HCT116 (cell line): Measurements from ENCODE around the gene IL1RAPL1. TPM values are rescaled to one million over a fixed set of nuclear protein-coding genes. Genes with fewer than 3 reads are reported as not detected.

Source experiments
- ATAC-seq: fragments of 200-7000 bp; cut with Tn5 transposase; 2 replicates; pipeline ENCODE4 v1.9.1; 2020; ENCODE audit warnings: mild to moderate bottlenecking, moderate library complexity
- BruUV-seq: library from RNA; stranded (reverse); fragments of 400-500 nt; replicated peaks from 2 replicates; lab custom pipeline; 2021; lab: Mats Ljungman, UMichigan
- CTCF ChIA-PET: fragments of 300-600 bp; sonication (Branson Sonifier 250); formaldehyde crosslinking; loops from one replicate; lab custom pipeline; 2021; ENCODE audit warnings: antibody characterized with exemption; lab: Charles Lee
- POLR2A ChIA-PET: fragments of 300-600, 350-600 bp; sonication (Branson Sonifier 250); formaldehyde crosslinking; loops from one replicate; lab custom pipeline; 2021; ENCODE audit warnings: antibody characterized with exemption; lab: Charles Lee
- RAD21 ChIA-PET, 2 experiments: fragments of 300-600 bp; sonication (Branson Sonifier 250); formaldehyde crosslinking; loops; one replicate each; lab custom pipeline; 2023; ENCODE audit warnings: low total read pairs in 2 of 2; ENCODE audit not compliant: uncharacterized antibody in 2 of 2, unreplicated experiment in 2 of 2, low non-redundant PET in 1 of 2; lab: Charles Lee
- DNase-seq: peaks from one replicate; pipeline ENCODE4 v3.0.0-alpha.2; 2010; ENCODE audit warnings: low read depth, low spot score
- H2AFZ ChIP-seq: fragments of 200-600 bp; shearing (Covaris generic), sonication (generic); 2 replicates; pipeline ENCODE4 v1.6.1; 2017; ENCODE audit warnings: low read depth, mixed run types, mixed read lengths, antibody characterized with exemption, low read length; ENCODE audit not compliant: poor library complexity, severe bottlenecking
- H3K27ac ChIP-seq: 2 replicates; pipeline ENCODE4 v1.5.1; 2012; ENCODE audit warnings: low read depth, low read length
- H3K27me3 ChIP-seq: fragments of 200-600 bp; sonication (generic); 2 replicates; pipeline ENCODE4 v1.6.1; 2016; ENCODE audit warnings: mixed run types, low read length, mixed read lengths; ENCODE audit not compliant: insufficient read depth
- H3K36me3 ChIP-seq, 2 experiments: fragments of 200-500 bp in 1 of 2; fragments of 200-600 bp in 1 of 2; sonication (Bioruptor generic) in 1 of 2; sonication (generic) in 1 of 2; 2 replicates each; pipeline versions ENCODE4 v1.5.1 to v1.6.1; 2014 to 2016; ENCODE audit warnings: low read length in 2 of 2, inconsistent platforms in 1 of 2, mixed read lengths in 1 of 2, mixed run types in 1 of 2; ENCODE audit not compliant: insufficient read depth in 2 of 2, control insufficient read depth in 1 of 2
- H3K4me1 ChIP-seq, 2 experiments: fragments of 200-600 bp in 1 of 2; sonication (generic) in 1 of 2; 2 replicates each; pipeline versions ENCODE4 v1.5.1 to v1.6.1; 2012 to 2017; ENCODE audit warnings: low read length in 2 of 2, inconsistent platforms in 1 of 2, mild to moderate bottlenecking in 1 of 2, mixed read lengths in 1 of 2, mixed run types in 1 of 2, moderate library complexity in 1 of 2; ENCODE audit not compliant: insufficient read depth in 2 of 2, control insufficient read depth in 1 of 2
- H3K4me2 ChIP-seq: fragments of 200-600 bp; sonication (generic); 2 replicates; pipeline ENCODE4 v1.6.1; 2017; ENCODE audit warnings: mixed run types, low read length, mixed read lengths
- H3K4me3 ChIP-seq, 2 experiments: fragments of 200-600 bp in 1 of 2; sonication (generic) in 1 of 2; replicated peaks in 1 of 2; 2 replicates each; pipeline ENCODE4 v1.5.1; 2011 to 2016; ENCODE audit warnings: low read length in 2 of 2, control low read depth in 1 of 2, low read depth in 1 of 2, mild to moderate bottlenecking in 1 of 2, mixed read lengths in 1 of 2, mixed run types in 1 of 2
- H3K79me2 ChIP-seq: fragments of 200-600 bp; sonication (generic); 2 replicates; pipeline ENCODE4 v1.6.1; 2017; ENCODE audit warnings: mild to moderate bottlenecking, mixed run types, low read length, moderate library complexity, mixed read lengths; ENCODE audit not compliant: insufficient read depth
- H3K9ac ChIP-seq: fragments of 200-600 bp; sonication (generic); 2 replicates; pipeline ENCODE4 v1.6.1; 2016; ENCODE audit warnings: low read length, mixed read lengths
- H3K9me2 ChIP-seq: fragments of 200-600 bp; sonication (generic), shearing (Covaris generic); 2 replicates; pipeline ENCODE4 v1.6.1; 2017; ENCODE audit warnings: mixed run types, mild to moderate bottlenecking, moderate library complexity; ENCODE audit not compliant: insufficient read depth
- H3K9me3 ChIP-seq, 2 experiments: fragments of 200-500 bp in 1 of 2; fragments of 200-600 bp in 1 of 2; sonication (Bioruptor generic) in 1 of 2; sonication (generic) in 1 of 2; 2 replicates each; pipeline ENCODE4 v1.6.1; 2014 to 2017; ENCODE audit warnings: low read length in 2 of 2, mixed read lengths in 2 of 2, inconsistent platforms in 1 of 2, low read depth in 1 of 2, mild to moderate bottlenecking in 1 of 2, mixed run types in 1 of 2, moderate library complexity in 1 of 2; ENCODE audit not compliant: control insufficient read depth in 1 of 2, insufficient read depth in 1 of 2
- H4K20me1 ChIP-seq: fragments of 200-600 bp; sonication (generic), shearing (Covaris generic); 2 replicates; pipeline ENCODE4 v1.6.1; 2017; ENCODE audit warnings: mixed run types, mild to moderate bottlenecking, moderate library complexity; ENCODE audit not compliant: insufficient read depth
- CEBPB ChIP-seq: IDR thresholded peaks from 2 replicates; pipeline ENCODE4 v1.6.1; 2012; ENCODE audit warnings: low read depth
- CTCF ChIP-seq, 3 experiments: fragments of 200-600 bp in 1 of 3; sonication (generic) in 1 of 3; IDR thresholded peaks in 2 of 3; conservative IDR thresholded peaks in 1 of 3; 2 replicates each; pipeline ENCODE4 v1.5.1; 2012 to 2017; ENCODE audit warnings: low read depth in 2 of 3, low read length in 2 of 3, antibody characterized with exemption in 1 of 3, borderline replicate concordance in 1 of 3, control low read depth in 1 of 3, mild to moderate bottlenecking in 1 of 3, mixed read lengths in 1 of 3, mixed run types in 1 of 3, moderate library complexity in 1 of 3; ENCODE audit not compliant: insufficient read depth in 1 of 3
- EGR1 ChIP-seq: IDR thresholded peaks from 2 replicates; pipeline ENCODE4 v1.6.1; 2012; ENCODE audit warnings: low read depth
- EZH2 ChIP-seq: fragments of 200-600 bp; sonication (generic); IDR thresholded peaks from 2 replicates; pipeline ENCODE4 v1.6.1; 2017; ENCODE audit warnings: antibody characterized with exemption, mixed run types
- REST ChIP-seq: IDR thresholded peaks from 2 replicates; pipeline ENCODE4 v1.6.1; 2012; ENCODE audit warnings: low read depth
- SIN3A ChIP-seq: IDR thresholded peaks from 2 replicates; pipeline ENCODE4 v1.6.1; 2012; ENCODE audit warnings: low read depth
- SP1 ChIP-seq: IDR thresholded peaks from 2 replicates; pipeline ENCODE4 v1.6.1; 2012; ENCODE audit warnings: low read depth
- TCF7L2 ChIP-seq: IDR thresholded peaks from 2 replicates; pipeline ENCODE4 v1.7.0; 2011; ENCODE audit warnings: borderline replicate concordance, inconsistent platforms; ENCODE audit not compliant: insufficient read depth, insufficient read length; ENCODE audit errors: extremely low read depth
- YY1 ChIP-seq: IDR thresholded peaks from 2 replicates; pipeline ENCODE4 v1.6.1; 2011; ENCODE audit warnings: low read length, low read depth, moderate library complexity, mild to moderate bottlenecking; ENCODE audit not compliant: insufficient replicate concordance; ENCODE audit errors: extremely low read depth
- intact Hi-C: fragments of 100-400 bp; cut with micrococcal nuclease; formaldehyde crosslinking; loops from 2 replicates; pipeline ENCODE4 v1.10.0; 2022
- total RNA-seq: library from RNA; stranded (reverse); gene quantifications from one replicate; pipeline ENCODE4 v1.2.1, GENCODE V29; 2021; ENCODE audit not compliant: unreplicated experiment

Gene IL1RAPL1
- total RNA-seq, 1 experiment from 2014 or later: 2.8 TPM

DNA sequence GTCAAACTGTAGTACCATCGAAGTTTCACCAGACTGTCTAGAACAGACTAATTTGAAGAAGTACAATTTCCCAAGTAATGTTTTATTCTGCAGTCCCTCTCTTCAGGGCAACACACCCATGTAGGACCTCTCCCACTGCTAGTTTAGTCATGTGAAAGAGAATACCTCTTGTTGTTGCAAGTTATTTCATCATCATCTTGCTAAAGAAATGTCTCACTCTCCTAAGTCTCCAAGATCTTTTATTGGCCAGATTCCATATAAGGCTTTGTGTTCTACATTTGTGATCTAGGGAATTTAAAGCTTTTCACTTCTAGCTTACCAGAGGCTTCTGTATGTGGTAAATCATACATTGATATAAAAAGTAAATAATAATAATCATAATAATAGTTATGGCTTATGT lies 882.8 kb downstream of the IL1RAPL1 start (continued):
- no peak for TF ChIP-seq CTCF (IDR thresholded peaks at IDR 0.05 in 2 of 3, conservative IDR thresholded peaks at IDR 0.05 in 1 of 3; ENCODE audit: borderline replicate concordance in 1 of 3, insufficient read depth in 1 of 3, low read depth in 2 of 3, low read length in 2 of 3)

- intact Hi-C loops: no loop called here
- RAD21 ChIA-PET: no interaction called here
Observed at GRCh38 chrX:29471829-29472228, 884.6 kb downstream of the IL1RAPL1 start.

More at GRCh38 chrX:29471829-29472228, 884.6 kb downstream of the IL1RAPL1 start:
- TF ChIP-seq SP1 (no peak), YY1 (no peak), SIN3A (no peak), REST (no peak), TCF7L2 (no peak), EGR1 (no peak), CEBPB (no peak), EZH2 (no peak)
- Histone ChIP-seq H4K20me1 (no peaks in the 10 kb centered on the region), H2AFZ (no peak overlapping the region), H3K4me3 (no peak overlapping the region), H3K36me3 (no peaks in the 10 kb centered on the region), H3K79me2 (no peaks in the 10 kb centered on the region), H3K9me2 (no peaks in the 10 kb centered on the region), H3K4me2 (no peak overlapping the region), H3K4me1 (no peaks in the 10 kb centered on the region), H3K27me3 (no peaks in the 10 kb centered on the region), H3K9me3 (no peaks in the 10 kb centered on the region), H3K9ac (no peak overlapping the region), H3K27ac (no peak overlapping the region)
- no TSS peak for BruUV-seq
- CTCF ChIA-PET: no interaction called here
- POLR2A ChIA-PET: no interaction called here
- DNase-seq (no peak), ATAC-seq (no peak)
